Activated CD4-positive, CD25-positive, alpha-beta regulatory T cell treated with anti-CD3 and anti-CD28 coated beads, Interleukin-2, amount 50 U/mL, for 72 hours (primary cell): ENCODE results near the gene HMCN2.

Source experiments
- DNase-seq: peaks from one replicate; pipeline ENCODE4 v3.0.0; 2021

HMCN2 gene

GRCh38 chr9:130347931-130348330, 82.4 kb downstream of the HMCN2 start:
- no peak for DNase-seq

GRCh38 chr9:130348341-130348740, 82.8 kb downstream of the HMCN2 start:
- no peak for DNase-seq

- no peak for DNase-seq
Measured at GRCh38 chr9:130348881-130349280, 83.3 kb downstream of the HMCN2 start.

GRCh38 chr9:130349398-130349797, 83.8 kb downstream of the HMCN2 start:
- no peak for DNase-seq

- no peak for DNase-seq
Measured at GRCh38 chr9:130351343-130351742, 85.8 kb downstream of the HMCN2 start.

GRCh38 chr9:130352081-130352480, 86.5 kb downstream of the HMCN2 start:
- no peak for DNase-seq

GRCh38 chr9:130352586-130353285, 87.2 kb downstream of the HMCN2 start:
- DNase-seq, result no peak

GRCh38 chr9:130354378-130354777, 88.8 kb downstream of the HMCN2 start:
- no peak for DNase-seq

- no peak for DNase-seq
Measured at GRCh38 chr9:130354806-130355205, 89.2 kb downstream of the HMCN2 start.

- no peak for DNase-seq
Measured at GRCh38 chr9:130356033-130356432, 90.5 kb downstream of the HMCN2 start.

GRCh38 chr9:130356877-130357584, 91.5 kb downstream of the HMCN2 start:
- DNase-seq, result no peak

GRCh38 chr9:130358928-130359327, 93.4 kb downstream of the HMCN2 start:
- no peak for DNase-seq

GRCh38 chr9:130359819-130360218, 94.3 kb downstream of the HMCN2 start:
- no peak for DNase-seq

- no peak for DNase-seq
Measured at GRCh38 chr9:130360672-130361071, 95.1 kb downstream of the HMCN2 start.

- DNase-seq, result no peak
Measured at GRCh38 chr9:130361873-130362362, 96.4 kb downstream of the HMCN2 start.

- no peak for DNase-seq
Measured at GRCh38 chr9:130362691-130363090, 97.1 kb downstream of the HMCN2 start.

GRCh38 chr9:130363755-130364404, 98.3 kb downstream of the HMCN2 start:
- DNase-seq, result no peak

GRCh38 chr9:130364619-130365322, 99.2 kb downstream of the HMCN2 start:
- DNase-seq, result no peak

GRCh38 chr9:130365323-130365721, 99.8 kb downstream of the HMCN2 start:
- no peak for DNase-seq

GRCh38 chr9:130366072-130366471, 100.5 kb downstream of the HMCN2 start:
- no peak for DNase-seq

- DNase-seq, result no peak
Measured at GRCh38 chr9:130366888-130367550, 101.5 kb downstream of the HMCN2 start.

- no peak for DNase-seq
Measured at GRCh38 chr9:130368631-130369103, 103.1 kb downstream of the HMCN2 start.

GRCh38 chr9:130370226-130370625, 104.7 kb downstream of the HMCN2 start:
- DNase-seq, result no peak
